ENCODE results near the gene TRPV5.

TRPV5 gene

DNA sequence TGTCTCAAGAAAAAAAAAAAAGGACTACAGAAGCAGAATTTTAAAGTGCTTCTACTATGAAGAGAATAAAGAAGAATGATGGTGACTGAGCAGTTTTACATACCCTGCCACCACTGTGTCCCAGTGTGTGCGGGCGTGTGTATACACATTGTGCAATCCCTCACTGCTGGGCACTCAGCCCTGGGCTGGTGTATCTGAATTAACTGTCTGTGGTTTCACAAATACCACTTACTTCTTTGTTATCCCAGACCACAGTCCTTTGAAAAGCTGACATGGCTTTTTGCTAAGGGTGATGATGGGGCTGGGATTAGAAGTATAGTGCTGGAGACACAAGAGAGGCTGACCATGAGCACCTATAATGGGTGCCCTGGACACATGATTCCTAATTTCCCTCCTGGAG is 26.9 kb downstream of the TRPV5 start:
- TF ChIP-seq, protein P1, sequence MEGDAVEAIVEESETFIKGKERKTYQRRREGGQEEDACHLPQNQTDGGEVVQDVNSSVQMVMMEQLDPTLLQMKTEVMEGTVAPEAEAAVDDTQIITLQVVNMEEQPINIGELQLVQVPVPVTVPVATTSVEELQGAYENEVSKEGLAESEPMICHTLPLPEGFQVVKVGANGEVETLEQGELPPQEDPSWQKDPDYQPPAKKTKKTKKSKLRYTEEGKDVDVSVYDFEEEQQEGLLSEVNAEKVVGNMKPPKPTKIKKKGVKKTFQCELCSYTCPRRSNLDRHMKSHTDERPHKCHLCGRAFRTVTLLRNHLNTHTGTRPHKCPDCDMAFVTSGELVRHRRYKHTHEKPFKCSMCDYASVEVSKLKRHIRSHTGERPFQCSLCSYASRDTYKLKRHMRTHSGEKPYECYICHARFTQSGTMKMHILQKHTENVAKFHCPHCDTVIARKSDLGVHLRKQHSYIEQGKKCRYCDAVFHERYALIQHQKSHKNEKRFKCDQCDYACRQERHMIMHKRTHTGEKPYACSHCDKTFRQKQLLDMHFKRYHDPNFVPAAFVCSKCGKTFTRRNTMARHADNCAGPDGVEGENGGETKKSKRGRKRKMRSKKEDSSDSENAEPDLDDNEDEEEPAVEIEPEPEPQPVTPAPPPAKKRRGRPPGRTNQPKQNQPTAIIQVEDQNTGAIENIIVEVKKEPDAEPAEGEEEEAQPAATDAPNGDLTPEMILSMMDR (conservative IDR thresholded peaks at IDR 0.05; ENCODE audit: low read depth, low read length), result no peak
- H3K4me3 ChIP-seq (ENCODE audit: low read depth, low read length), result no peak overlapping the region
- no peak for DNase-seq (ENCODE audit: low read depth)

DNA sequence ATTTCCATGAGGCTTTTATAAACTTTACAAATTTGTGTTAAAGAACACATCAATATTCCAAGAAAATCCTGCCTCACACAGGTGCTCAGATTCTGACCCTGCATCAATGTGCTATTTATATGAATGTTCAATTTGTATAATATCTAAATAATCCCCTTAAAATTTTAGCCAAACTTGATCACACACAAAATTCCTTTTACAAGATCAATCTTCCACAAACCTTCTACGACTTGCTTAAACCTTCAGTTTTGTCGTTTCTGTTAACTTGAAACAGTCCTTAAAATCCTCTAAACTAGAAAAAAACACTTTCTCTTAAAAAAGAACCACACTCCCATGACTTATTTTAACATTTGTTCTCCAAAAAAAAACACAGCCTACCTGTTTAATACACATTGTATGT is 27.8 kb downstream of the TRPV5 start:
- H3K4me3 ChIP-seq (ENCODE audit: low read depth, low read length), result no peak overlapping the region
- TF ChIP-seq, protein P1 (conservative IDR thresholded peaks at IDR 0.05; ENCODE audit: low read depth, low read length), result no peak
- DNase-seq (ENCODE audit: low read depth), result no peak

DNA sequence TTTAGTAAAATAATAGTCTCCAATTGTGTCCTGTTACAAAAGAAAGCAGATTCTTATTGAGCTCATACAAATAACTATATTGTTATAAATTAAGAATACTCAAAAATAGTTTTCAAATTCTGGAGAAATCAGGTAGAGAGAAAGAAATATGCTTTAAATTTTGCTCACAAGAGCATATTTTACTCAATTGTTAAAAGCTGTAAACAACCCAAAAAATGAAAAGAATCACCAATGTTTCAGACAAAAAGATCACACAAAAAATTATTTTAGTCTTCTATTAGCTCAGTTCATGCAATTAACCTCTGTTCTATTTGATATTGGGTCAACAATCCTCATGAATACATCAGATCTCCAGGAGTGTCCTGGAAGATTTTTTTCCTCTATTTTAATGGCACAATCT is 29.4 kb downstream of the TRPV5 start:
- DNase-seq (ENCODE audit: low read depth), result no peak
- no peak overlapping the region for H3K4me3 ChIP-seq (ENCODE audit: low read depth, low read length)
- TF ChIP-seq, protein P1 (conservative IDR thresholded peaks at IDR 0.05; ENCODE audit: low read depth, low read length), result no peak

DNA sequence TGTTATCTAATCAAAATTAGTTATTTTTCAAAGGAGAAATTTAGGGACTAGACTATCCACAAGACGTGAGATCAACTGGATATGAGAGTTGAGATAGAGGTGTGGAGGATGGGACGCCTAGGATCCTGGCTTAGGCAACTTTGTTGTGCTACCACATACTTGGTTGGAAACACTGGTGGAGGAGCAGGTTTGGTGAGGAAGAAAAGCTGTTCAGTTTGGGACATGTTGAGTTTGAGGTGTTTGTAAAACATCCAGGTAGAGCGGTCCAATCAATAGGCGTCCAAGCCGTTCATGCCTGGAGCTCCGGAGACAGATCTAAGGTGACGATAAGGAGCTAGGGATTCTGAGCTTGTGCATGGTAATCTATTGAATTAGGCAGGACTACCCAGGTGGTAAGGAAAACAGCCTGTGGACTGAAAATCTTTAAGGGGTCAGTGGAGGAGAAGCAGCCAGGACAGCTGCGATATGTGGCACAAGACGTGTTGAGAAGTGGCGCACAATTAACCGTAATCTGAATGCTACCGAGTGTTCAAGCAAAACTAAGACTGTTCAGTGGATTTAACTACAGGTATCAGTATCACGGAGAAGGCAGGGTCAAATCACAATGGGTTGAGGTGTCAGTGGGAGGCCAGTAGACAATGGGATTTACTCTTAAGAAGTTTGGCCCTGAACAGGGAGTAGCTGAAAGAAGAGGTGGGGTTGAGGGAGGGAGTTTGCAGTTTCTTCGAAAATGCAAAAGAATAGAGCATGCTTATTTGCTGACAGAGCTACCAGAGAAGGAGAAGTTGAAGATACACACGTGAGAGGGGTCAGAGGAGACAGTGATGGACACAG is 31.9 kb downstream of the TRPV5 start:
- no peak for DNase-seq (ENCODE audit: low read depth)
- no peak overlapping the region for H3K4me3 ChIP-seq (ENCODE audit: low read depth, low read length)
- TF ChIP-seq, protein P1 (conservative IDR thresholded peaks at IDR 0.05; ENCODE audit: low read depth, low read length), result no peak

DNA sequence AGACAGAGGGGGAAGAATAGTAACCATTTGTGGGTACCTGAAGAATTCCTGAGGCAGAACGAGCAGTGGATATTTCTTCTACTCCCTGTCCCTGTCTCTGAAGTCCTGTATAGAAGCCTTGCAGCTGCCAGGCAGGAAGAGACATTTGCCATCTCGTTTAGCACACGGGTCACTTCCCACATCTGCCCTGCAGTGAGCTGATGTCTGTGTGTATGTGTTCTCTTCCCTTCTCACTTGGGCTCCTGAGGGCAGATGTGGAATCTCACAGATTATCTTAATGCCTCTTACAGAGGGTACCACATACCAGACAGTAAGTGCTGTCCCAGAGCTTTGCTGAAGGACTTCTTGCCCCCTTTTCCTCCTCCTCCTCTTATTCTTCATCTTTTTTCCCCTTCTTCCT is 33.9 kb downstream of the TRPV5 start:
- TF ChIP-seq, protein P1 (conservative IDR thresholded peaks at IDR 0.05; ENCODE audit: low read depth, low read length), result no peak
- H3K4me3 ChIP-seq (ENCODE audit: low read depth, low read length), result no peak overlapping the region
- no peak for DNase-seq (ENCODE audit: low read depth)

DNA sequence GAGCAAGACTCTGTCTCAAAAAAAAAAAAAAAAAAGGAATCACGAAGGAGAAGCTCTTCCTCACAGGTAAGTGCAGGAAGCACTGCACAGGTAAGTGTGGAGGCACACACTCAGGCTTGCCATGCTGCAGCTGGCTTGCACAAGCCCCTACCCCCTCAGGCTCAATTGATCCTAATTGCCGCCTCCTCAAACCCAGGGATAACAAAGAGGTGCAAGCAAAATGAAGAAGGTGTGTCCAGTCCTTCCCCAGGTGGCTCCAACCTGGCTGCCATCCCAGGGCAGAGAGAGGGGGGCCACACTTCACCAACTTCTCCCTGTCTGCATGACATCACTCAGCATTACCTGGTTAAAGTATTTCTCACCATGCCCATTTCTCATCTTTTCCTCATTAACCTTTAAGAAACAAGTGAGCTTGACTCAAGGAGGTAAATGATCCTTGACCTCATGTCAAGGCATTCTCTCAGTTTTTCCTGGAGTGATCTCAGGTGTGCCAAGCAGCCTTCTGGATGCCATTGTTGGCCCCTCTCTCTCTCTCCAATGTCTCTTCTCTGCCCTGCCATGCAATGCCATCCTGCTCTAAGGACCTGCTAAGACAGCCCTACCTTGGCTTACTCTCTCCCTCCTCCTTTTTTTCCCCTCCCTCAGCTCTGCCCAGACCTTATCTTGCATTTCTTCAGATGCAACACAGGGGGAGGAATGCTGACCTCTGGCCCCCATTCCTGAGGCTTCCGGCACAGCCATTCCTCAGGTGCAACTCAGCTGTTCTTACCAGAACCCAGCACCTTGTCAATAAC is 35.0 kb downstream of the TRPV5 start:
- TF ChIP-seq, protein P1 (conservative IDR thresholded peaks at IDR 0.05; ENCODE audit: low read depth, low read length), result no peak
- no peak for DNase-seq (ENCODE audit: low read depth)
- no peak overlapping the region for H3K4me3 ChIP-seq (ENCODE audit: low read depth, low read length)
